ENCODE measurements around the gene PTPRS. TPM values are rescaled to one million over a fixed set of nuclear protein-coding genes. Genes with fewer than 3 reads are reported as not detected.

PTPRS gene
- total and polyA plus RNA-seq, 2 experiments from 2014 or later, result 46.0 to 351 TPM

- no peak overlapping the region for H3K4me3 ChIP-seq
- no peak for DNase-seq (ENCODE audit: low read depth in 1 of 2, low spot score in 1 of 2)
- H3K27ac ChIP-seq, result no peak overlapping the region
- H3K27me3 ChIP-seq, result no peaks in the 10 kb centered on the region
- peaks cover 15% of the 10 kb centered on the region for H3K4me1 ChIP-seq (ENCODE audit: low read depth)
- no peaks in the 10 kb centered on the region for H3K36me3 ChIP-seq
- no peaks in the 10 kb centered on the region for H3K9me3 ChIP-seq (ENCODE audit: low read depth)
- TF ChIP-seq CTCF (IDR thresholded peaks at IDR 0.05; ENCODE audit: low read depth, low read length), result no peak
These were observed 5.7 kb downstream of the PTPRS start for GRCh38 chr19:5334824-5335500.

GRCh38 chr19:5334366-5334739, 6.3 kb downstream of the PTPRS start:
- no peaks in the 10 kb centered on the region for H3K27me3 ChIP-seq
- no peak overlapping the region for H3K4me3 ChIP-seq
- no peaks in the 10 kb centered on the region for H3K9me3 ChIP-seq (ENCODE audit: low read depth)
- H3K4me1 ChIP-seq (ENCODE audit: low read depth), result peaks cover 15% of the 10 kb centered on the region
- H3K36me3 ChIP-seq, result no peaks in the 10 kb centered on the region
- TF ChIP-seq CTCF (IDR thresholded peaks at IDR 0.05; ENCODE audit: low read depth, low read length), result no peak
- no peak for DNase-seq (ENCODE audit: low read depth in 1 of 2, low spot score in 1 of 2)
- H3K27ac ChIP-seq, result no peak overlapping the region

GRCh38 chr19:5333581-5334365, 6.8 kb downstream of the PTPRS start:
- H3K9me3 ChIP-seq (ENCODE audit: low read depth), result no peaks in the 10 kb centered on the region
- no peaks in the 10 kb centered on the region for H3K36me3 ChIP-seq
- H3K4me3 ChIP-seq, result no peak overlapping the region
- H3K27ac ChIP-seq, result no peak overlapping the region
- DNase-seq (ENCODE audit: low read depth in 1 of 2, low spot score in 1 of 2), result no peak
- peaks cover 10% of the 10 kb centered on the region for H3K4me1 ChIP-seq (ENCODE audit: low read depth)
- no peaks in the 10 kb centered on the region for H3K27me3 ChIP-seq
- TF ChIP-seq CTCF (IDR thresholded peaks at IDR 0.05; ENCODE audit: low read depth, low read length), result no peak

GRCh38 chr19:5332501-5332900, 8.1 kb downstream of the PTPRS start:
- TF ChIP-seq CTCF (IDR thresholded peaks at IDR 0.05; ENCODE audit: low read depth, low read length), result no peak
- Histone ChIP-seq H3K36me3 (no peaks in the 10 kb centered on the region), H3K4me3 (no peak overlapping the region), H3K27me3 (no peaks in the 10 kb centered on the region), H3K9me3 (ENCODE audit: low read depth) (no peaks in the 10 kb centered on the region), H3K27ac (no peak overlapping the region), H3K4me1 (ENCODE audit: low read depth) (peaks cover 5% of the 10 kb centered on the region)
- no peak for DNase-seq (ENCODE audit: low read depth in 1 of 2, low spot score in 1 of 2)

GRCh38 chr19:5331790-5332189, 8.8 kb downstream of the PTPRS start:
- no peak for TF ChIP-seq CTCF (IDR thresholded peaks at IDR 0.05; ENCODE audit: low read depth, low read length)
- H3K9me3 ChIP-seq (ENCODE audit: low read depth), result no peaks in the 10 kb centered on the region
- no peak overlapping the region for H3K27ac ChIP-seq
- H3K27me3 ChIP-seq, result no peaks in the 10 kb centered on the region
- H3K4me1 ChIP-seq (ENCODE audit: low read depth), result peaks cover 5% of the 10 kb centered on the region
- H3K4me3 ChIP-seq, result no peak overlapping the region
- H3K36me3 ChIP-seq, result no peaks in the 10 kb centered on the region
- no peak for DNase-seq (ENCODE audit: low read depth in 1 of 2, low spot score in 1 of 2)

Data from cardiac muscle cell (in vitro differentiated cells and primary cell).